HEK293T (cell line): ENCODE results near the gene CEP78.

Experiments used
- ARNT ChIP-seq: fragments of 450-650 bp; IDR thresholded peaks from 2 replicates; pipeline ENCODE4 v1.6.1; 2017; ENCODE audit warnings: mild to moderate bottlenecking
- CTBP1 ChIP-seq: fragments of 450-650 bp; IDR thresholded peaks from 2 replicates; pipeline ENCODE4 v1.6.1; 2016; ENCODE audit warnings: borderline replicate concordance
- ELF4 ChIP-seq: fragments of 450-650 bp; IDR thresholded peaks from 2 replicates; pipeline ENCODE4 v1.6.1; 2017; ENCODE audit warnings: antibody characterized with exemption
- FOXA1 ChIP-seq: fragments of 450-650 bp; IDR thresholded peaks from 2 replicates; pipeline ENCODE4 v1.6.1; 2016; ENCODE audit warnings: mild to moderate bottlenecking
- FOXM1 ChIP-seq: fragments of 450-650 bp; IDR thresholded peaks from 2 replicates; pipeline ENCODE4 v1.6.1; 2017; ENCODE audit warnings: mild to moderate bottlenecking, borderline replicate concordance
- SUZ12 ChIP-seq: fragments of 450-650 bp; IDR thresholded peaks from 2 replicates; pipeline ENCODE4 v1.6.1; 2016; ENCODE audit warnings: mild to moderate bottlenecking
- TARDBP ChIP-seq: fragments of 450-650 bp; IDR thresholded peaks from 2 replicates; pipeline ENCODE4 v1.6.1; 2016
- TF ChIP-seq, protein P1 (sequence below): fragments of 450-650 bp; IDR thresholded peaks from 2 replicates; pipeline ENCODE4 v1.6.1; 2016

- TF ChIP-seq FOXA1 = no peak
- no peak for TF ChIP-seq ARNT
- TF ChIP-seq, protein P1, sequence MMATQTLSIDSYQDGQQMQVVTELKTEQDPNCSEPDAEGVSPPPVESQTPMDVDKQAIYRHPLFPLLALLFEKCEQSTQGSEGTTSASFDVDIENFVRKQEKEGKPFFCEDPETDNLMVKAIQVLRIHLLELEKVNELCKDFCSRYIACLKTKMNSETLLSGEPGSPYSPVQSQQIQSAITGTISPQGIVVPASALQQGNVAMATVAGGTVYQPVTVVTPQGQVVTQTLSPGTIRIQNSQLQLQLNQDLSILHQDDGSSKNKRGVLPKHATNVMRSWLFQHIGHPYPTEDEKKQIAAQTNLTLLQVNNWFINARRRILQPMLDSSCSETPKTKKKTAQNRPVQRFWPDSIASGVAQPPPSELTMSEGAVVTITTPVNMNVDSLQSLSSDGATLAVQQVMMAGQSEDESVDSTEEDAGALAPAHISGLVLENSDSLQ = no peak
- no peak for TF ChIP-seq TARDBP
- TF ChIP-seq CTBP1 = no peak
- no peak for TF ChIP-seq FOXM1
- no peak for TF ChIP-seq SUZ12
- no peak for TF ChIP-seq ELF4
These were observed 50.2 kb downstream of the CEP78 start for GRCh38 chr9:78286125-78286524.
